GM18858 (cell line): ENCODE measurements around the gene ETS1.
A peak's percentile ranks its signal among the peaks of the same experiment; 100 is the strongest.
"Not testable (repeated sequence)": the region's sequence is repeated elsewhere in the genome, so short reads cannot be mapped to it uniquely, and the experiment has no call there.

Experiments
- ATAC-seq: cut with Tn5 transposase; IDR thresholded peaks from one replicate; pipeline ENCODE4 v1.9.1; 2021; ENCODE audit not compliant: unreplicated experiment

The ETS1 gene

GRCh38 chr11:128469220-128469619 is 118.1 kb downstream of the ETS1 start:
- peak; percentile 35 for ATAC-seq

GRCh38 chr11:128468111-128468510 is 119.2 kb downstream of the ETS1 start:
- ATAC-seq: no peak

GRCh38 chr11:128467610-128468041 is 119.7 kb downstream of the ETS1 start:
- ATAC-seq: no peak

GRCh38 chr11:128467041-128467440 is 120.3 kb downstream of the ETS1 start:
- no peak for ATAC-seq

- no peak for ATAC-seq
These were observed 121.2 kb downstream of the ETS1 start for GRCh38 chr11:128465946-128466705.

- no peak for ATAC-seq
These were observed 121.8 kb downstream of the ETS1 start for GRCh38 chr11:128465531-128465930.

- ATAC-seq: no peak
These were observed 122.4 kb downstream of the ETS1 start for GRCh38 chr11:128464878-128465450.

GRCh38 chr11:128463979-128464378 is 123.4 kb downstream of the ETS1 start:
- ATAC-seq: no peak

- ATAC-seq: no peak
These were observed 124.0 kb downstream of the ETS1 start for GRCh38 chr11:128463371-128463829.

- no peak for ATAC-seq
These were observed 124.4 kb downstream of the ETS1 start for GRCh38 chr11:128462922-128463321.

GRCh38 chr11:128462189-128462588 is 125.2 kb downstream of the ETS1 start:
- ATAC-seq: no peak

- no peak for ATAC-seq
These were observed 129.0 kb downstream of the ETS1 start for GRCh38 chr11:128458321-128458720.

GRCh38 chr11:128457874-128458273 is 129.5 kb downstream of the ETS1 start:
- no peak for ATAC-seq

GRCh38 chr11:128456566-128457268 is 130.6 kb downstream of the ETS1 start:
- ATAC-seq: no peak

- ATAC-seq: no peak
These were observed 131.6 kb downstream of the ETS1 start for GRCh38 chr11:128455766-128456165.

GRCh38 chr11:128453444-128454336 is 133.7 kb downstream of the ETS1 start:
- no peak for ATAC-seq

- ATAC-seq: no peak
These were observed 135.5 kb downstream of the ETS1 start for GRCh38 chr11:128451652-128452470.

GRCh38 chr11:128450882-128451651 is 136.3 kb downstream of the ETS1 start:
- no peak for ATAC-seq

GRCh38 chr11:128450425-128450824 is 136.9 kb downstream of the ETS1 start:
- ATAC-seq: not testable (repeated sequence)
